GM12865 (cell line): ENCODE data around the gene HARBI1.

Experiments used
- DNase-seq: peaks from one replicate; pipeline ENCODE4 v3.0.0; 2010; ENCODE audit warnings: low read depth
- H3K4me3 ChIP-seq: 2 replicates; pipeline ENCODE4 v1.5.1; 2011; ENCODE audit warnings: mild to moderate bottlenecking, low read depth, low read length, control low read depth
- TF ChIP-seq, protein P1 (sequence below): IDR thresholded peaks from 2 replicates; pipeline ENCODE4 v1.5.1; 2011; ENCODE audit warnings: low read length, control low read depth, low read depth, inconsistent platforms; ENCODE audit not compliant: insufficient read depth; ENCODE audit errors: missing control alignments

Gene HARBI1

DNA sequence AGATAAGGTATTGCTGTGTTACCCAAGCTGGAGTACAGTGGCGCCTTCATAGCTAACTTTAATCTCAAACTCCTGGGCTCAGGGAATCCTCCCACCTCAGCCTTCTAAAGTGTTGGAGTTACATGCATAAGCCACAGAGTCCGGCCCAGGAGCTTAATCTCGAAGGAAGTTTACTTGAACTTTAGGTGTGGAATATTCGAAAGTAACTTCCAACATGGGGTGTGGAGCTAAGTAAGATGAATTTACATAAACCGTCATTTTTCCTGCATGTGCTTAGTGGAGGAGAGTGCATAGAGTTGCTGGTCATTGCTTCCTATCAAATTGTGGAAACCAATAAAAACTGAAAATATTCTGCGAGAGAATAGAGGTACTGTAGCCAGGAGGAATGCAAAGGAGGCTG lies 1.8 kb upstream of the HARBI1 start:
- TF ChIP-seq, protein P1, sequence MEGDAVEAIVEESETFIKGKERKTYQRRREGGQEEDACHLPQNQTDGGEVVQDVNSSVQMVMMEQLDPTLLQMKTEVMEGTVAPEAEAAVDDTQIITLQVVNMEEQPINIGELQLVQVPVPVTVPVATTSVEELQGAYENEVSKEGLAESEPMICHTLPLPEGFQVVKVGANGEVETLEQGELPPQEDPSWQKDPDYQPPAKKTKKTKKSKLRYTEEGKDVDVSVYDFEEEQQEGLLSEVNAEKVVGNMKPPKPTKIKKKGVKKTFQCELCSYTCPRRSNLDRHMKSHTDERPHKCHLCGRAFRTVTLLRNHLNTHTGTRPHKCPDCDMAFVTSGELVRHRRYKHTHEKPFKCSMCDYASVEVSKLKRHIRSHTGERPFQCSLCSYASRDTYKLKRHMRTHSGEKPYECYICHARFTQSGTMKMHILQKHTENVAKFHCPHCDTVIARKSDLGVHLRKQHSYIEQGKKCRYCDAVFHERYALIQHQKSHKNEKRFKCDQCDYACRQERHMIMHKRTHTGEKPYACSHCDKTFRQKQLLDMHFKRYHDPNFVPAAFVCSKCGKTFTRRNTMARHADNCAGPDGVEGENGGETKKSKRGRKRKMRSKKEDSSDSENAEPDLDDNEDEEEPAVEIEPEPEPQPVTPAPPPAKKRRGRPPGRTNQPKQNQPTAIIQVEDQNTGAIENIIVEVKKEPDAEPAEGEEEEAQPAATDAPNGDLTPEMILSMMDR, result no peak
- DNase-seq, result no peak

DNA sequence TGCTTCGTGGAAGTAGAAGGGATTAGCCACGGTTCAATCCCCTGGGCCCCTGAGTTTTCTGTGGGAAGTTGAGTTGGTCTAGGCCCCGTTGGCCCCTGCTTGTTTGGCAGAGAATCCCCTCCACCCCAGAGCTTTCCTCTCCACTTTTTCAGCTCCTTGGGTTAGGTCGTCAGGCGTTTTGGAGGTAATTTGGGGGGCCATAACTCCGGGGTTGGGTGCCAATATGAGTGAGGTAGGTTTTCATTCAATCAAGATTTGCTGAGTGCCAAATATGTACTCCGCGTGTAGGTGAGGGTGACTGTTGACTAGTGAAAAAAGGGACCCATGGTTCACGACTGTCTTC lies 916 bp upstream of the HARBI1 start:
- TF ChIP-seq, protein P1, result no peak
- H3K4me3 ChIP-seq, result peak overlapping the region; percentile 93
- no peak for DNase-seq

More for the DNA sequence above, 1.8 kb upstream of the HARBI1 start:
- peak overlapping the region; percentile 93; the same call in 1 of the 2 replicates for H3K4me3 ChIP-seq

DNA sequence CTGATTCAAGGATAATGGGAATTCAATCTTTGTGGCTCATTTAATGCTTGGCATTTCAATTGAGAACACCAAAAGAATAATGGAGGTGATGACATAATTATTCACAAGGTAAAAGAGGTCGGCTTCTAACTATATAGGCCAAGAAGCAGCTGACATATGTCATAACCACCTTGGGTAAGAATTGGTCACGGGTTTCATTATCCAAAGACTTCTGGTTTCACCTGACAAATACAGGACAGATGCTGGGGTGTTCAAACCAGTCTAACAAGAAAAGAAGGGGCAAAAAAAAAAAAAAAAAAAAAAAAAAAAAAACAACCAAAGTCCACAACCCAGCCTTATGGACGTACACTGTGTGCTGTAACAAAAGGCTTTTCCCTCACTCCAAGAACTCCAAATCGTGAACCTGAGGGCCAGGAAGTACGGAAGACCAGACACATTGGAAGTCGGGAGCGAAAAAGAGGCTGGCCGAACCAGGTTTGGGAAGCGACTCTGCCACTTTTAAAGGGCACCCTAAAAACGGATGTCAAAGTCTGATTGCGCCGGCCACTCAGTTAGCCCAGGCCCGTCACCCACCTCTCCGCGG lies 385 bp downstream of the HARBI1 start:
- TF ChIP-seq, protein P1, result no peak
- peak overlapping the region; percentile 93 for H3K4me3 ChIP-seq
- DNase-seq, result peak; percentile 52

DNA sequence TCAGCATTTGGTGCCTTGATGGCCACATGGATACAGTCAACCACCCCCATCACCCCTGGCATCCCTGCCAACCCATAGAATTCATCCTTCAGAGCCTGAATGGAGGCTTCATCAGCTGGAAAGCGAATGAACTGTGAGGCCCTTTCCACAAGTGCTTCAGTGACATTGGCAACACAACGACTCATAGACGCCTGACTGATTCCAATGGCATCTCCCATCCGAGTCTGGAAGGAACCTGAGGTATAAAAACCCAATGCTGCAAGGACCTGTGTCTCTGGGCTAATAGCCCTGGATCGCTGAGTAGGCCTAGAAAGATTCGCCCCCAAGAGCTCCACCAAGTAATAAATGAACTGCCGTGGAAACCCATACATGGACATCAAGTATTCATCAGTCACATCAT lies 1.3 kb downstream of the HARBI1 start:
- no peak overlapping the region for H3K4me3 ChIP-seq
- TF ChIP-seq, protein P1, result no peak
- no peak for DNase-seq

DNA sequence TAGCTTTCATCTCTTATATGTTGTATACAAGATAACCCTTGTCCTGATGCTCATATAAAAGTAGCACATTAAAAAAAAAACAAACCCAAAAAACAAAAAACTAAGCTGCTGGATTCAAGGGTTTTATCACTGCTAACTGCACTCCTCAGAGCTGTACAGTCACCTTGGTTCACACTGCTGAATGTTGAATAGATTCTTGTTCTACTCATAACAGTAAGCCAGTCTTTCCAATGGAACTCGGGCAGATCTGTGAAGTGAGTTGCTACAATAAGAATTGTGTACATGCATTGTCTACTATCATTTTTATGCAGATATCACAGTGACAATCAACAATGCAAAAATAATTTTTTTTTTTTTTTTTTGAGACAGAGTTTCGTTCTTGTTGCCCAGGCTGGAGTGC lies 4.7 kb downstream of the HARBI1 start:
- no peak for DNase-seq
- TF ChIP-seq, protein P1, result no peak
- H3K4me3 ChIP-seq, result no peak overlapping the region

DNA sequence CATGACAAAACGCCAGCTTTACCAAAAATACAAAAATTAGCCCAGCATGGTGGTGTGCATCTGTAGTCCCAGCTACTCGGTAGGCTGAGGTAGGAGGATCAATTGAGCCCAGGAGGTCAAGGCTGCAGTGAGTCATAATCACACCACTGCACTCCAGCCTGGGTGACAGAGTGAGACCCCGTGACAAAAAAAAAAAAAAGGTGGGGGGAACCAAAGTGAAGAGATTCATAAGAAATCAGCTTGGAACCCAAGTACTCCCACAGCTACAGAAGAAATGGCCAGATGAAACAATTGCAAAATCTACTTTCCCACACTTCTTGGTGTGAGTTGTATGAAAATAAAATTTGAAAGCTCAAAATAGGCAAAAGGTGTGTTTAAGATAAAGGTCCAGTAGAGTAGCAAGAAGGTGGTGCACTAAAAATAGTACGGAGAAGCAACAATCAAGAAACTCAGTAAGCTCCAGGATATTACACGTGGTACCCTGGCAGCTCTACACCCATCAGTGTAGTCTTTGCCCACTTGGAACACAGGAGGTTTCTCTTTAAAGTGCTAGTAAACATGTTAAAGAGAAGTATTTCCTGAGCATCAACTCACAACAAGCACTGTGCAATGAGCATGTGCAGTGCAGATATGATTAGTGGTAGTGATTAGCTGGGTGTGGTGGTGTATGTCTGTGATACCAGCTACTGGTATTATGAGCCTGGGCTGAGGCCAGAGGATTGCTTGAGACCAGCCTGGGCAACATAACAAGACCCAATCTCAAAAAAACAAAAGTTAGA lies 5.3 kb downstream of the HARBI1 start:
- H3K4me3 ChIP-seq, result no peak overlapping the region
- TF ChIP-seq, protein P1, result no peak
- no peak for DNase-seq
